ENCODE measurements around the gene PTPN11. TPM values are rescaled to one million over a fixed set of nuclear protein-coding genes. Genes with fewer than 3 reads are reported as not detected.
"Not testable (repeated sequence)": the region's sequence is repeated elsewhere in the genome, so short reads cannot be mapped to it uniquely, and the experiment has no call there.

The PTPN11 gene
- total and polyA plus RNA-seq, 3 experiments from 2014 or later = 80.2 to 171 (median 163) TPM

GRCh38 chr12:112401903-112402498 is 16.7 kb upstream of the PTPN11 start:
- ChIA-PET POLR2A (interaction anchor here (0.7 kb wide), 1 partner anchor 314 kb away, joined by 3 read pairs; no protein-coding TSS in a partner anchor), CTCF (no interaction called here)
- Histone ChIP-seq H3K9me3 (ENCODE audit: low read length) (no peaks in the 10 kb centered on the region), H3K4me1 (ENCODE audit: insufficient read depth, low read length) (peaks cover 5% of the 10 kb centered on the region), H3K36me3 (ENCODE audit: insufficient read depth, low read length) (peaks cover 27% of the 10 kb centered on the region), H3K27me3 (ENCODE audit: insufficient read depth, low read length, poor library complexity, severe bottlenecking) (no peaks in the 10 kb centered on the region), H3K27ac (ENCODE audit: low read depth, low read length) (no peak overlapping the region), H3K4me3 (ENCODE audit: low read length) (no peak overlapping the region)
- H3K9me3 Mint-ChIP-seq = no peaks in the 10 kb centered on the region
- H3K27ac Mint-ChIP-seq = no peak overlapping the region
- peaks cover 3 to 14% (median 12%) of the 10 kb centered on the region in 3 donors for H3K4me1 Mint-ChIP-seq
- no peak overlapping the region for H3K4me3 Mint-ChIP-seq
- peaks cover 0 to 1% of the 10 kb centered on the region in 2 donors for H3K27me3 Mint-ChIP-seq
- H3K36me3 Mint-ChIP-seq = peaks cover 0 to 34% (median 5%) of the 10 kb centered on the region in 3 donors
- DNase-seq = no peak

- Mint-ChIP-seq H3K36me3 (peaks cover 7 to 59% (median 14%) of the 10 kb centered on the region in 3 donors), H3K4me1 (peaks cover 31 to 45% (median 45%) of the 10 kb centered on the region in 3 donors), H3K27ac (peak overlapping the region in 7 of 8 donors; percentile 72 to 100 (median 99)), H3K4me3 (peak overlapping the region; percentile 34 to 100 (median 99)), H3K27me3 (no peaks in the 10 kb centered on the region), H3K9me3 (no peaks in the 10 kb centered on the region)
- Histone ChIP-seq H3K27ac (ENCODE audit: low read depth, low read length) (no peak overlapping the region), H3K9me3 (ENCODE audit: low read length) (no peaks in the 10 kb centered on the region), H3K27me3 (ENCODE audit: insufficient read depth, low read length, poor library complexity, severe bottlenecking) (no peaks in the 10 kb centered on the region), H3K36me3 (ENCODE audit: insufficient read depth, low read length) (peaks cover 39% of the 10 kb centered on the region), H3K4me1 (ENCODE audit: insufficient read depth, low read length) (peaks cover 27% of the 10 kb centered on the region), H3K4me3 (ENCODE audit: low read length) (no peak overlapping the region)
- CTCF ChIA-PET = interaction anchor here (1.2 to 1.5 kb wide), 2 partner anchors 19 to 209 kb away, joined by 5 read pairs; no protein-coding TSS in a partner anchor
- POLR2A ChIA-PET = no interaction called here
- no peak for DNase-seq
These were observed 11.9 kb upstream of the PTPN11 start for GRCh38 chr12:112406519-112407488.

- CTCF ChIA-PET; H3K27me3 ChIP-seq (ENCODE audit: insufficient read depth, low read length, poor library complexity, severe bottlenecking); DNase-seq; POLR2A ChIA-PET; H3K27me3 Mint-ChIP-seq; H3K9me3 ChIP-seq (ENCODE audit: low read length); H3K9me3 Mint-ChIP-seq: not testable (repeated sequence)
- Mint-ChIP-seq H3K36me3 (peaks cover 7 to 59% (median 14%) of the 10 kb centered on the region in 3 donors), H3K4me3 (peak overlapping the region; percentile 99 to 100 (median 100)), H3K4me1 (peaks cover 31 to 45% (median 45%) of the 10 kb centered on the region in 3 donors), H3K27ac (peak overlapping the region; percentile 94 to 100 (median 99))
- H3K4me1 ChIP-seq (ENCODE audit: insufficient read depth, low read length) = peaks cover 27% of the 10 kb centered on the region
- peak overlapping the region; percentile 93 for H3K4me3 ChIP-seq (ENCODE audit: low read length)
- H3K36me3 ChIP-seq (ENCODE audit: insufficient read depth, low read length) = peaks cover 39% of the 10 kb centered on the region
- peak overlapping the region; percentile 92 for H3K27ac ChIP-seq (ENCODE audit: low read depth, low read length)
These were observed 11.1 kb upstream of the PTPN11 start for GRCh38 chr12:112407683-112408082.

GRCh38 chr12:112408621-112409020 is 10.1 kb upstream of the PTPN11 start:
- POLR2A ChIA-PET = no interaction called here
- Histone ChIP-seq H3K9me3 (ENCODE audit: low read length) (no peaks in the 10 kb centered on the region), H3K4me1 (ENCODE audit: insufficient read depth, low read length) (peaks cover 27% of the 10 kb centered on the region), H3K27me3 (ENCODE audit: insufficient read depth, low read length, poor library complexity, severe bottlenecking) (no peaks in the 10 kb centered on the region), H3K4me3 (ENCODE audit: low read length) (peak overlapping the region; percentile 93), H3K36me3 (ENCODE audit: insufficient read depth, low read length) (peaks cover 39% of the 10 kb centered on the region), H3K27ac (ENCODE audit: low read depth, low read length) (peak overlapping the region; percentile 92)
- CTCF ChIA-PET = no interaction called here
- H3K27me3 Mint-ChIP-seq = no peaks in the 10 kb centered on the region
- H3K36me3 Mint-ChIP-seq = peaks cover 7 to 56% (median 14%) of the 10 kb centered on the region in 3 donors
- peak overlapping the region; percentile 94 to 100 (median 99) for H3K27ac Mint-ChIP-seq
- no peaks in the 10 kb centered on the region for H3K9me3 Mint-ChIP-seq
- H3K4me3 Mint-ChIP-seq = peak overlapping the region; percentile 99 to 100 (median 100)
- peak in 3 of 5 donors; percentile 5 to 49 (median 14) for DNase-seq
- H3K4me1 Mint-ChIP-seq = peaks cover 31 to 45% (median 45%) of the 10 kb centered on the region in 3 donors

GRCh38 chr12:112409064-112409905 is 9.5 kb upstream of the PTPN11 start, which contains the start of gene RPL6:
RPL6 (minus strand) TSS chr12:112409605; CDS start chr12:112408656, 949 bp downstream.
- Histone ChIP-seq H3K4me1 (ENCODE audit: insufficient read depth, low read length) (peaks cover 27% of the 10 kb centered on the region), H3K36me3 (ENCODE audit: insufficient read depth, low read length) (peaks cover 38% of the 10 kb centered on the region), H3K27me3 (ENCODE audit: insufficient read depth, low read length, poor library complexity, severe bottlenecking) (no peaks in the 10 kb centered on the region), H3K9me3 (ENCODE audit: low read length) (no peaks in the 10 kb centered on the region), H3K4me3 (ENCODE audit: low read length) (peak within 1 kb of the TSS; percentile 93), H3K27ac (ENCODE audit: low read depth, low read length) (peak within 1 kb of the TSS; percentile 92)
- H3K4me3 Mint-ChIP-seq = peak within 1 kb of the TSS; percentile 99 to 100 (median 100)
- ChIA-PET POLR2A (no interaction called here), CTCF (no interaction called here)
- H3K9me3 Mint-ChIP-seq = no peaks in the 10 kb centered on the region
- H3K27ac Mint-ChIP-seq = peak within 1 kb of the TSS; percentile 94 to 100 (median 99)
- peak; percentile 55 to 86 (median 81) for DNase-seq
- peaks cover 7 to 52% (median 14%) of the 10 kb centered on the region in 3 donors for H3K36me3 Mint-ChIP-seq
- H3K4me1 Mint-ChIP-seq = peaks cover 31 to 45% (median 45%) of the 10 kb centered on the region in 3 donors
- no peaks in the 10 kb centered on the region for H3K27me3 Mint-ChIP-seq

- H3K9me3 Mint-ChIP-seq = no peaks in the 10 kb centered on the region
- Histone ChIP-seq H3K36me3 (ENCODE audit: insufficient read depth, low read length) (peaks cover 32% of the 10 kb centered on the region), H3K4me1 (ENCODE audit: insufficient read depth, low read length) (peaks cover 27% of the 10 kb centered on the region), H3K27ac (ENCODE audit: low read depth, low read length) (no peak overlapping the region), H3K9me3 (ENCODE audit: low read length) (no peaks in the 10 kb centered on the region), H3K4me3 (ENCODE audit: low read length) (no peak overlapping the region), H3K27me3 (ENCODE audit: insufficient read depth, low read length, poor library complexity, severe bottlenecking) (no peaks in the 10 kb centered on the region)
- no peak for DNase-seq
- no peaks in the 10 kb centered on the region for H3K27me3 Mint-ChIP-seq
- ChIA-PET POLR2A (no interaction called here), CTCF (no interaction called here)
- H3K27ac Mint-ChIP-seq = peak overlapping the region in 4 of 8 donors; percentile 94 to 100 (median 99)
- H3K4me3 Mint-ChIP-seq = peak overlapping the region in 4 of 7 donors; percentile 99 to 100 (median 100)
- peaks cover 7 to 46% (median 12%) of the 10 kb centered on the region in 3 donors for H3K36me3 Mint-ChIP-seq
- peaks cover 31 to 45% (median 45%) of the 10 kb centered on the region in 3 donors for H3K4me1 Mint-ChIP-seq
These were observed 8.9 kb upstream of the PTPN11 start for GRCh38 chr12:112409906-112410244.

GRCh38 chr12:112413855-112414625 is 4.7 kb upstream of the PTPN11 start:
- Histone ChIP-seq H3K27me3 (ENCODE audit: insufficient read depth, low read length, poor library complexity, severe bottlenecking) (no peaks in the 10 kb centered on the region), H3K27ac (ENCODE audit: low read depth, low read length) (peak overlapping the region; percentile 57), H3K36me3 (ENCODE audit: insufficient read depth, low read length) (no peaks in the 10 kb centered on the region), H3K4me3 (ENCODE audit: low read length) (no peak overlapping the region), H3K9me3 (ENCODE audit: low read length) (no peaks in the 10 kb centered on the region), H3K4me1 (ENCODE audit: insufficient read depth, low read length) (peaks cover 3% of the 10 kb centered on the region)
- no peaks in the 10 kb centered on the region for H3K9me3 Mint-ChIP-seq
- H3K27me3 Mint-ChIP-seq = peaks cover 0 to 2% of the 10 kb centered on the region in 2 donors
- peaks cover 0 to 10% (median 0%) of the 10 kb centered on the region in 3 donors for H3K36me3 Mint-ChIP-seq
- H3K27ac Mint-ChIP-seq = no peak overlapping the region
- ChIA-PET POLR2A (interaction anchor here (0.6 kb wide), 1 partner anchor 27 kb away, joined by 4 read pairs; no protein-coding TSS in a partner anchor), CTCF (no interaction called here)
- peaks cover 15 to 25% (median 16%) of the 10 kb centered on the region in 3 donors for H3K4me1 Mint-ChIP-seq
- no peak for DNase-seq
- H3K4me3 Mint-ChIP-seq = peak overlapping the region in 2 of 7 donors; percentile 7 to 52

Data from CD8-positive, alpha-beta memory T cell (primary cell).